HCT116 (cell line): ENCODE measurements around the gene CD247. TPM values are rescaled to one million over a fixed set of nuclear protein-coding genes. Genes with fewer than 3 reads are reported as not detected.

Experiments used
- ATAC-seq: fragments of 200-7000 bp; cut with Tn5 transposase; 2 replicates; pipeline ENCODE4 v1.9.1; 2020; ENCODE audit warnings: mild to moderate bottlenecking, moderate library complexity
- BruUV-seq: library from RNA; stranded (reverse); fragments of 400-500 nt; replicated peaks from 2 replicates; lab custom pipeline; 2021; lab: Mats Ljungman, UMichigan
- CTCF ChIA-PET: fragments of 300-600 bp; sonication (Branson Sonifier 250); formaldehyde crosslinking; loops from one replicate; lab custom pipeline; 2021; ENCODE audit warnings: antibody characterized with exemption; lab: Charles Lee
- POLR2A ChIA-PET: fragments of 300-600, 350-600 bp; sonication (Branson Sonifier 250); formaldehyde crosslinking; loops from one replicate; lab custom pipeline; 2021; ENCODE audit warnings: antibody characterized with exemption; lab: Charles Lee
- RAD21 ChIA-PET, 2 experiments: fragments of 300-600 bp; sonication (Branson Sonifier 250); formaldehyde crosslinking; loops; one replicate each; lab custom pipeline; 2023; ENCODE audit warnings: low total read pairs in 2 of 2; ENCODE audit not compliant: uncharacterized antibody in 2 of 2, unreplicated experiment in 2 of 2, low non-redundant PET in 1 of 2; lab: Charles Lee
- DNase-seq: peaks from one replicate; pipeline ENCODE4 v3.0.0-alpha.2; 2010; ENCODE audit warnings: low read depth, low spot score
- H2AFZ ChIP-seq: fragments of 200-600 bp; shearing (Covaris generic), sonication (generic); 2 replicates; pipeline ENCODE4 v1.6.1; 2017; ENCODE audit warnings: low read depth, mixed run types, mixed read lengths, antibody characterized with exemption, low read length; ENCODE audit not compliant: poor library complexity, severe bottlenecking
- H3K27ac ChIP-seq: 2 replicates; pipeline ENCODE4 v1.5.1; 2012; ENCODE audit warnings: low read depth, low read length
- H3K27me3 ChIP-seq: fragments of 200-600 bp; sonication (generic); 2 replicates; pipeline ENCODE4 v1.6.1; 2016; ENCODE audit warnings: mixed run types, low read length, mixed read lengths; ENCODE audit not compliant: insufficient read depth
- H3K36me3 ChIP-seq, 2 experiments: fragments of 200-500 bp in 1 of 2; fragments of 200-600 bp in 1 of 2; sonication (Bioruptor generic) in 1 of 2; sonication (generic) in 1 of 2; 2 replicates each; pipeline versions ENCODE4 v1.5.1 to v1.6.1; 2014 to 2016; ENCODE audit warnings: low read length in 2 of 2, inconsistent platforms in 1 of 2, mixed read lengths in 1 of 2, mixed run types in 1 of 2; ENCODE audit not compliant: insufficient read depth in 2 of 2, control insufficient read depth in 1 of 2
- H3K4me1 ChIP-seq, 2 experiments: fragments of 200-600 bp in 1 of 2; sonication (generic) in 1 of 2; 2 replicates each; pipeline versions ENCODE4 v1.5.1 to v1.6.1; 2012 to 2017; ENCODE audit warnings: low read length in 2 of 2, inconsistent platforms in 1 of 2, mild to moderate bottlenecking in 1 of 2, mixed read lengths in 1 of 2, mixed run types in 1 of 2, moderate library complexity in 1 of 2; ENCODE audit not compliant: insufficient read depth in 2 of 2, control insufficient read depth in 1 of 2
- H3K4me2 ChIP-seq: fragments of 200-600 bp; sonication (generic); 2 replicates; pipeline ENCODE4 v1.6.1; 2017; ENCODE audit warnings: mixed run types, low read length, mixed read lengths
- H3K4me3 ChIP-seq, 2 experiments: fragments of 200-600 bp in 1 of 2; sonication (generic) in 1 of 2; replicated peaks in 1 of 2; 2 replicates each; pipeline ENCODE4 v1.5.1; 2011 to 2016; ENCODE audit warnings: low read length in 2 of 2, control low read depth in 1 of 2, low read depth in 1 of 2, mild to moderate bottlenecking in 1 of 2, mixed read lengths in 1 of 2, mixed run types in 1 of 2
- H3K79me2 ChIP-seq: fragments of 200-600 bp; sonication (generic); 2 replicates; pipeline ENCODE4 v1.6.1; 2017; ENCODE audit warnings: mild to moderate bottlenecking, mixed run types, low read length, moderate library complexity, mixed read lengths; ENCODE audit not compliant: insufficient read depth
- H3K9ac ChIP-seq: fragments of 200-600 bp; sonication (generic); 2 replicates; pipeline ENCODE4 v1.6.1; 2016; ENCODE audit warnings: low read length, mixed read lengths
- H3K9me2 ChIP-seq: fragments of 200-600 bp; sonication (generic), shearing (Covaris generic); 2 replicates; pipeline ENCODE4 v1.6.1; 2017; ENCODE audit warnings: mixed run types, mild to moderate bottlenecking, moderate library complexity; ENCODE audit not compliant: insufficient read depth
- H3K9me3 ChIP-seq, 2 experiments: fragments of 200-500 bp in 1 of 2; fragments of 200-600 bp in 1 of 2; sonication (Bioruptor generic) in 1 of 2; sonication (generic) in 1 of 2; 2 replicates each; pipeline ENCODE4 v1.6.1; 2014 to 2017; ENCODE audit warnings: low read length in 2 of 2, mixed read lengths in 2 of 2, inconsistent platforms in 1 of 2, low read depth in 1 of 2, mild to moderate bottlenecking in 1 of 2, mixed run types in 1 of 2, moderate library complexity in 1 of 2; ENCODE audit not compliant: control insufficient read depth in 1 of 2, insufficient read depth in 1 of 2
- H4K20me1 ChIP-seq: fragments of 200-600 bp; sonication (generic), shearing (Covaris generic); 2 replicates; pipeline ENCODE4 v1.6.1; 2017; ENCODE audit warnings: mixed run types, mild to moderate bottlenecking, moderate library complexity; ENCODE audit not compliant: insufficient read depth
- CBX3 ChIP-seq: IDR thresholded peaks from 2 replicates; pipeline ENCODE4 v1.6.1; 2012; ENCODE audit warnings: low read depth
- CEBPB ChIP-seq: IDR thresholded peaks from 2 replicates; pipeline ENCODE4 v1.6.1; 2012; ENCODE audit warnings: low read depth
- ELF1 ChIP-seq: IDR thresholded peaks from 2 replicates; pipeline ENCODE4 v1.6.1; 2012; ENCODE audit warnings: low read depth, borderline replicate concordance
- EZH2 ChIP-seq: fragments of 200-600 bp; sonication (generic); IDR thresholded peaks from 2 replicates; pipeline ENCODE4 v1.6.1; 2017; ENCODE audit warnings: antibody characterized with exemption, mixed run types
- EZH2phosphoT487 ChIP-seq: fragments of 200-600 bp; IDR thresholded peaks from 2 replicates; pipeline ENCODE4 v1.6.1; 2018; ENCODE audit warnings: antibody characterized with exemption, borderline replicate concordance
- FOSL1 ChIP-seq: IDR thresholded peaks from 2 replicates; pipeline ENCODE4 v1.6.1; 2012; ENCODE audit warnings: low read depth
- JUND ChIP-seq: IDR thresholded peaks from 2 replicates; pipeline ENCODE4 v1.6.1; 2012
- SIN3A ChIP-seq: IDR thresholded peaks from 2 replicates; pipeline ENCODE4 v1.6.1; 2012; ENCODE audit warnings: low read depth
- SP1 ChIP-seq: IDR thresholded peaks from 2 replicates; pipeline ENCODE4 v1.6.1; 2012; ENCODE audit warnings: low read depth
- SRF ChIP-seq: IDR thresholded peaks from 2 replicates; pipeline ENCODE4 v1.6.1; 2012; ENCODE audit warnings: low read depth
- TCF7L2 ChIP-seq: IDR thresholded peaks from 2 replicates; pipeline ENCODE4 v1.7.0; 2011; ENCODE audit warnings: borderline replicate concordance, inconsistent platforms; ENCODE audit not compliant: insufficient read depth, insufficient read length; ENCODE audit errors: extremely low read depth
- ZFX ChIP-seq: fragments of 450-650 bp; IDR thresholded peaks from 2 replicates; pipeline ENCODE4 v1.6.1; 2017
- ZNF274 ChIP-seq: fragments of 200-500 bp; sonication (Bioruptor generic); IDR thresholded peaks from 2 replicates; pipeline ENCODE4 v1.6.1; 2014; ENCODE audit warnings: mild to moderate bottlenecking, low read depth, low read length, inconsistent platforms
- intact Hi-C: fragments of 100-400 bp; cut with micrococcal nuclease; formaldehyde crosslinking; loops from 2 replicates; pipeline ENCODE4 v1.10.0; 2022
- total RNA-seq: library from RNA; stranded (reverse); gene quantifications from one replicate; pipeline ENCODE4 v1.2.1, GENCODE V29; 2021; ENCODE audit not compliant: unreplicated experiment
- TF ChIP-seq, protein P1 (sequence below): IDR thresholded peaks from 2 replicates; pipeline ENCODE4 v1.6.1; 2012
- TF ChIP-seq, protein P2 (sequence below): IDR thresholded peaks from 2 replicates; pipeline ENCODE4 v1.6.1; 2011; ENCODE audit warnings: mild to moderate bottlenecking, low read length, moderate library complexity; ENCODE audit not compliant: insufficient replicate concordance; ENCODE audit errors: extremely low read depth
- TF ChIP-seq, protein P3 (sequence below): IDR thresholded peaks from 2 replicates; pipeline ENCODE4 v1.6.1; 2012; ENCODE audit warnings: low read depth
- TF ChIP-seq, protein P4 (sequence below): IDR thresholded peaks from 2 replicates; pipeline ENCODE4 v1.6.1; 2012

Gene CD247
- total RNA-seq, 1 experiment from 2014 or later: 0.57 TPM

DNA sequence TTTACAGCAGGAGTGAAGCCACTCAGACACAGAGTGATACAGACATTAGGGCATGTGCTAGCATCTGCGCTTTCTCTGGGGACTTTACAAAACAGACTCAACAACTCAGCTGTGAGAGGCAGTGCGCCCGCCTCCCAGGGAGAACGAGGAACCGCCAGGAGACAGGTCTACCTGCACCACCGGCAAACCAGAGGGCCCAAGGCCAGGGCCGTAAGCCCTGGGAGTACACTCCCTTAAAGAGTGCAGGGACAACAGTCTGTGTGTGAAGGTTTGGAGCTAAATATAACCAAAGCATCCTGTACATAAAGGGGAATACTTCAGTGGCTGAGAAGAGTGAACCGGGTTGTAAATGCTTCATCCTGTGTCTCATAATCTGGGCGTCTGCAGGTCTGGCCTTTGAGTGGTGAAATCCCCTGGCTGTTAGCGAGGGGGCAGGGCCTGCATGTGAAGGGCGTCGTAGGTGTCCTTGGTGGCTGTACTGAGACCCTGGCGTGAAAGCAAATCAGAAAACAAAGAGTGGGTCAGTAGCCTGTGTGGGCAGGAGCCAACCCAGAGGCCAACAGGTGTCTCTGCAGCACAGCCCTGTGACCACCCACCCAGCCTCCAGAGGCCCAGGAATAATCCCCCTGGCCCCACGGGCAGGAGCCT lies 86.9 kb downstream of the CD247 start:
- CTCF ChIA-PET: no interaction called here

DNA sequence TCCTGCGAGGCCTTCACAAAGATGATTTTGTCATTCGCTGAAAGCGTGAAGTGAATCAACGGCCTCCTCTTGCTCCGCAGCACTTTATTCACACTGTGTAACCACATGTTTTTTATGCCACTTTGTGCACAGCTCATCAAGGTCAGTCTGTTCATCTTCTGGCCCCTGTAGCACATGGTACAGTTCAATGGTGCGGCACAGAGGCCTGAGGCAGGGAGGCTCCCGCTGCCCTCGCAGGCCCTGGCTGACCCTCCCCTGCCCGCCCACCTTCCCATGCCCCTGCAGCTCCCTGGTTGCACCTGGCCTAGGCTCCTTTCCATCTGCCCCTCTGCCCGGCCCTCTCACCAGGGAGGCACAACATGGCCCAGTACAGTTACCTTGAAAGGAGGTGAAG lies 87.5 kb downstream of the CD247 start:
- Histone ChIP-seq H3K4me3 (no peak overlapping the region), H3K27me3 (no peaks in the 10 kb centered on the region), H3K4me1 (no peaks in the 10 kb centered on the region), H3K9me2 (no peaks in the 10 kb centered on the region), H4K20me1 (no peaks in the 10 kb centered on the region), H3K9me3 (no peaks in the 10 kb centered on the region), H3K27ac (no peak overlapping the region), H2AFZ (no peak overlapping the region), H3K36me3 (no peaks in the 10 kb centered on the region), H3K4me2 (no peak overlapping the region), H3K9ac (no peak overlapping the region), H3K79me2 (no peaks in the 10 kb centered on the region)
- BruUV-seq: no TSS peak
- RAD21 ChIA-PET: no interaction called here
- POLR2A ChIA-PET: no interaction called here
- DNase-seq (no peak), ATAC-seq (no peak)
- CTCF ChIA-PET: no interaction called here
- intact Hi-C loops: no loop called here
- TF ChIP-seq, protein P1, sequence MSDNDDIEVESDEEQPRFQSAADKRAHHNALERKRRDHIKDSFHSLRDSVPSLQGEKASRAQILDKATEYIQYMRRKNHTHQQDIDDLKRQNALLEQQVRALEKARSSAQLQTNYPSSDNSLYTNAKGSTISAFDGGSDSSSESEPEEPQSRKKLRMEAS: no peak
- TF ChIP-seq EZH2phosphoT487 (no peak), CBX3 (no peak), ZFX (no peak), TCF7L2 (no peak), SP1 (no peak), FOSL1 (no peak), SIN3A (no peak), SRF (no peak), CEBPB (no peak), ELF1 (no peak), EZH2 (no peak)
- TF ChIP-seq, protein P2, sequence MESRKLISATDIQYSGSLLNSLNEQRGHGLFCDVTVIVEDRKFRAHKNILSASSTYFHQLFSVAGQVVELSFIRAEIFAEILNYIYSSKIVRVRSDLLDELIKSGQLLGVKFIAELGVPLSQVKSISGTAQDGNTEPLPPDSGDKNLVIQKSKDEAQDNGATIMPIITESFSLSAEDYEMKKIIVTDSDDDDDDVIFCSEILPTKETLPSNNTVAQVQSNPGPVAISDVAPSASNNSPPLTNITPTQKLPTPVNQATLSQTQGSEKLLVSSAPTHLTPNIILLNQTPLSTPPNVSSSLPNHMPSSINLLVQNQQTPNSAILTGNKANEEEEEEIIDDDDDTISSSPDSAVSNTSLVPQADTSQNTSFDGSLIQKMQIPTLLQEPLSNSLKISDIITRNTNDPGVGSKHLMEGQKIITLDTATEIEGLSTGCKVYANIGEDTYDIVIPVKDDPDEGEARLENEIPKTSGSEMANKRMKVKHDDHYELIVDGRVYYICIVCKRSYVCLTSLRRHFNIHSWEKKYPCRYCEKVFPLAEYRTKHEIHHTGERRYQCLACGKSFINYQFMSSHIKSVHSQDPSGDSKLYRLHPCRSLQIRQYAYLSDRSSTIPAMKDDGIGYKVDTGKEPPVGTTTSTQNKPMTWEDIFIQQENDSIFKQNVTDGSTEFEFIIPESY: no peak
- TF ChIP-seq, protein P3, sequence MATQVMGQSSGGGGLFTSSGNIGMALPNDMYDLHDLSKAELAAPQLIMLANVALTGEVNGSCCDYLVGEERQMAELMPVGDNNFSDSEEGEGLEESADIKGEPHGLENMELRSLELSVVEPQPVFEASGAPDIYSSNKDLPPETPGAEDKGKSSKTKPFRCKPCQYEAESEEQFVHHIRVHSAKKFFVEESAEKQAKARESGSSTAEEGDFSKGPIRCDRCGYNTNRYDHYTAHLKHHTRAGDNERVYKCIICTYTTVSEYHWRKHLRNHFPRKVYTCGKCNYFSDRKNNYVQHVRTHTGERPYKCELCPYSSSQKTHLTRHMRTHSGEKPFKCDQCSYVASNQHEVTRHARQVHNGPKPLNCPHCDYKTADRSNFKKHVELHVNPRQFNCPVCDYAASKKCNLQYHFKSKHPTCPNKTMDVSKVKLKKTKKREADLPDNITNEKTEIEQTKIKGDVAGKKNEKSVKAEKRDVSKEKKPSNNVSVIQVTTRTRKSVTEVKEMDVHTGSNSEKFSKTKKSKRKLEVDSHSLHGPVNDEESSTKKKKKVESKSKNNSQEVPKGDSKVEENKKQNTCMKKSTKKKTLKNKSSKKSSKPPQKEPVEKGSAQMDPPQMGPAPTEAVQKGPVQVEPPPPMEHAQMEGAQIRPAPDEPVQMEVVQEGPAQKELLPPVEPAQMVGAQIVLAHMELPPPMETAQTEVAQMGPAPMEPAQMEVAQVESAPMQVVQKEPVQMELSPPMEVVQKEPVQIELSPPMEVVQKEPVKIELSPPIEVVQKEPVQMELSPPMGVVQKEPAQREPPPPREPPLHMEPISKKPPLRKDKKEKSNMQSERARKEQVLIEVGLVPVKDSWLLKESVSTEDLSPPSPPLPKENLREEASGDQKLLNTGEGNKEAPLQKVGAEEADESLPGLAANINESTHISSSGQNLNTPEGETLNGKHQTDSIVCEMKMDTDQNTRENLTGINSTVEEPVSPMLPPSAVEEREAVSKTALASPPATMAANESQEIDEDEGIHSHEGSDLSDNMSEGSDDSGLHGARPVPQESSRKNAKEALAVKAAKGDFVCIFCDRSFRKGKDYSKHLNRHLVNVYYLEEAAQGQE: no peak
- TF ChIP-seq, protein P4, sequence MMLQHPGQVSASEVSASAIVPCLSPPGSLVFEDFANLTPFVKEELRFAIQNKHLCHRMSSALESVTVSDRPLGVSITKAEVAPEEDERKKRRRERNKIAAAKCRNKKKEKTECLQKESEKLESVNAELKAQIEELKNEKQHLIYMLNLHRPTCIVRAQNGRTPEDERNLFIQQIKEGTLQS: no peak

More for the DNA sequence above, 86.9 kb downstream of the CD247 start:
- Histone ChIP-seq H3K27ac (no peak overlapping the region), H3K4me2 (no peak overlapping the region), H3K4me3 (no peak overlapping the region), H3K27me3 (no peaks in the 10 kb centered on the region), H4K20me1 (no peaks in the 10 kb centered on the region), H3K79me2 (no peaks in the 10 kb centered on the region), H3K9me3 (no peaks in the 10 kb centered on the region), H3K4me1 (no peaks in the 10 kb centered on the region), H3K36me3 (no peaks in the 10 kb centered on the region), H2AFZ (no peak overlapping the region), H3K9me2 (no peaks in the 10 kb centered on the region), H3K9ac (no peak overlapping the region)
- TF ChIP-seq SIN3A (no peak), ZNF274 (no peak), ELF1 (no peak), JUND (no peak)
- no TSS peak for BruUV-seq
- DNase-seq (no peak), ATAC-seq (no peak)
- ChIA-PET POLR2A (no interaction called here), RAD21 (no interaction called here)
- intact Hi-C loops: no loop called here
